Inflammatory macrophage treated with lipopolysaccharide for 4 hours (primary cell): ENCODE data around the gene MCUB.
"Not testable (repeated sequence)": the region's sequence is repeated elsewhere in the genome, so short reads cannot be mapped to it uniquely, and the experiment has no call there.

Experiments
- DNase-seq: peaks from one replicate; pipeline ENCODE4 v3.0.0-alpha.2; 2020

Gene MCUB, protein sequence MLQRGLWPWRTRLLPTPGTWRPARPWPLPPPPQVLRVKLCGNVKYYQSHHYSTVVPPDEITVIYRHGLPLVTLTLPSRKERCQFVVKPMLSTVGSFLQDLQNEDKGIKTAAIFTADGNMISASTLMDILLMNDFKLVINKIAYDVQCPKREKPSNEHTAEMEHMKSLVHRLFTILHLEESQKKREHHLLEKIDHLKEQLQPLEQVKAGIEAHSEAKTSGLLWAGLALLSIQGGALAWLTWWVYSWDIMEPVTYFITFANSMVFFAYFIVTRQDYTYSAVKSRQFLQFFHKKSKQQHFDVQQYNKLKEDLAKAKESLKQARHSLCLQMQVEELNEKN

DNA sequence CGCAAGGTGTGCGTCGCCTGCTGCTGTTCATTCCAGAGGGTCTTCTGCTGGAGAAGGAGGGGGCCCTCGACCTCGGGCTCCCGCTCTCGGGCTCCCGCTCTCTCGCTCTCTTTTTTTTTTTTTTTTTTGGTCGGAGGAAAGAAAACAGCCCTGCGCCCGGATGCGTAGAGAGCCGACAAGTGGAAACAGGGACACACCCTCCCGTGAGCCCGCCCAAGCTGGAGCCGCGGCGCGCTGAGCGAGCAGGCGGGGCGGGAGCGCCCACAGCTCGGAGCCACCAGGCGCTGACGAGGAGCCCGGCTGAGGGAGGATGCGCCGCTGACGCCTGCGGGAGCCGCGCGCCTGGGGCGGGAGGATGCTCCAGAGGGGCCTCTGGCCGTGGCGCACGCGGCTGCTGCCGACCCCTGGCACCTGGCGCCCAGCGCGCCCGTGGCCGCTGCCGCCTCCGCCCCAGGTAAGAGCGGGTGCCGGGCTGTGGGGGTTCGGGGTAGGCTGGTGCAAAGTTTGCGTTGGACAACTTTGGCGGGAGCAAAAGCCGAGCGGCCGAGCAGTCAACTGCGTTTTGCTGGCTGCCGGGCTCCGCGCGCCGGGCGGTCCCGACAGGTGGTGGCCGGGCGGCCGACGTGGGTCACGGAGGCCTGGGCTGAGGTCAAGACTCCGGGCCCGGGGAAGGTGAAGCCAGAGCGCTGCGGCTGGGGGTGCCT lies at the start of gene MCUB:
MCUB (plus strand) TSS at position 264 of the 704 bp plus-strand sequence; CDS start at position 356, 92 bp downstream.
- peak; percentile 93 for DNase-seq

GRCh38 chr4:109510687-109511086 lies 49.4 kb upstream of the MCUB start:
- DNase-seq = no peak

DNA sequence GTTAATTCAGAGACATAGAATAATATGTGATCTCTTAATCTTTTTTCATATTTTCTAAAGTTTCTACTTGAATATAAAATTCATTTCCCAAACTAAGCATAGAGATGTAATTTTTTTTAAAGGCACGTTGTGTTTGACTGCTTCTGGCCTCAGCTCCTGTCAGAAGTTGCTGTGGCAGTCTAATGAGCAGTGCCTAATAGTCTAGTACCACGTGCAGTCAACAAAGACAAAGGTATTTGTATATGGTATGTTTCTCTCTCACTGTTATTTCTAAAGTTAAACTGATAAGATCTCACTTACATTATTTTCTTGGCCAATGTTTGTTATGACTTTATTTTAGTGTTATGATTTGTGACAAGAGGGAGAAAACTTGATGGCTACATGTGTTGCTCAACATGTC lies 48.6 kb upstream of the MCUB start:
- no peak for DNase-seq

GRCh38 chr4:109513368-109513767 lies 46.7 kb upstream of the MCUB start:
- not testable (repeated sequence) for DNase-seq

- no peak for DNase-seq
These were observed 27.9 kb upstream of the MCUB start for GRCh38 chr4:109532182-109532581.

DNA sequence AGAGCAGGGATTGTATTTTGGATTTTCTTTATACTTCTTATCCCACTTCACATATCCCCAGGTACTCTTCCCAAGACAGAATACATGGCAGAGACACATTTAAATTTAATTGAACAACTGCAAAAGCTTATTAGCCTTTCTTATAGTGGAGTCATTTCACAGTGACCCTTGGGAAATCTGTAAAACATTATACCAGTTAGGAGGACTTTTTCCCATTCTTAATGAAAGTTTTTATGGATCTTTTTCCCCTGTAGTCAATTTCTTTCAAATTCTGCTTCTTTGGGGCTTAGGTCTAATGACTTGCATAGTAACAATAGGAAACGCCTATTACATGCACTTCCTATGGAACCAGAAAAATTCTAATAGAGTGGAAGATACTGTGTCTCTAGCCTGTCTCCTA lies 14.6 kb upstream of the MCUB start:
- DNase-seq = no peak

GRCh38 chr4:109547394-109547793 lies 12.7 kb upstream of the MCUB start:
- no peak for DNase-seq

- peak; percentile 92 for DNase-seq
These were observed 11.4 kb upstream of the MCUB start for GRCh38 chr4:109548655-109549054.

DNA sequence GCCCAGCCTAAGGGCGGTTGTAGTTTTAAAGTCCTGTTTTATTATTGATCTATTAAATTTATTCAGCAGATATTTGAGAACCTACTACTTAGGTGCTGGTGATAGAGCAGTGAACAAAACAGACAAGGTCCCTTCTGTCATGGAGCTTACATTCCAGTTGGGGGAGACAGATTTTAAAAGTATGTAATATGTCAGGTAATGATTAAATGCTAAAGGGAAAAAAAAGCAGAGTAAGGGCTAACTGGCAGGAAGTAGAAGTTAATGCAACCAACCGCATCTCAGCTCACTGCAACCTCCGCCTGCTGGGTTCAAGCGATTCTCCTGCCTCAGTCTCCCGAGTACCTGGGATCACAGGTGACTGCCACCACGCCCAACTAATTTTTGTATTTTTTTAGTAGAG lies 7.8 kb upstream of the MCUB start:
- no peak for DNase-seq

GRCh38 chr4:109553130-109553529 lies 6.9 kb upstream of the MCUB start:
- DNase-seq = no peak

DNA sequence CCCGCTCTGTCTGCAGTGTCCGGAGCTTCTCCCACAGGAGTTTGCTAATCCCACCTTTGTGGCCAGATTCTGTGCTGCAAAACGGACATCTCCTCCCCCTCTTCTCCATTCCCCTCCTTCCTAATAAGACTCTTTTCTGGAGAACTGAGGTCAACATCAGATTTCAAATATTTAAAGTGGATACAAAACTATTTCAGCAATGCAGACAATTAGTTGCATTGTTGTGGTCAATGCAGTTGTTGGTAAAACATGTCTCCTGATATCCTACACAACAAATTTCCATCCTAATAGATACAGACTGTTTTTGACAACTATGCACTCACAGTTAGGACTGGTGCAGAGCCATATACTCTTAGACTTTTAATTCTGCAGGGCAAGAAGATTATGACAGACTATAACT lies 5.1 kb upstream of the MCUB start:
- no peak for DNase-seq

DNA sequence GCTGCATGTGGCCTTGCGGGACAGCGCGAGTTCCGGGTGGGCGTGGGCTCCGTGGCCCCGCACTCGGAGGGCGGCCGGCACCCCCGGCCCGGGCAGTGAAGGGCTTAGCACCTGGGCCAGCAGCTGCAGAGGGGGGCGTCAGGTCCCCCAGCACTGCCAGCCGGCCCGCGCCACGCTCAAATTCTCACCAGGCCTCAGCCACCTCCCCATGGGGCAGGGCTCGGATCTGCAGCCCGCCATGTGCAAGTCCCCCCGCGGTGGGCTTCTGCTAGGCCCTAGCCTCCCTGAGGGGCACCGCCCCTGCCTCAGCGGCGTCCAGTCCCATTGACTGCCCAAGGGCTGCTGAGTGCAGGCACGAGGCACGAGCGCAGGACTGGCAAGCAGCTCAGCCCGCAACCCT lies 2.6 kb upstream of the MCUB start:
- DNase-seq = no peak

GRCh38 chr4:109558095-109558494 lies 2.0 kb upstream of the MCUB start:
- DNase-seq = not testable (repeated sequence)

DNA sequence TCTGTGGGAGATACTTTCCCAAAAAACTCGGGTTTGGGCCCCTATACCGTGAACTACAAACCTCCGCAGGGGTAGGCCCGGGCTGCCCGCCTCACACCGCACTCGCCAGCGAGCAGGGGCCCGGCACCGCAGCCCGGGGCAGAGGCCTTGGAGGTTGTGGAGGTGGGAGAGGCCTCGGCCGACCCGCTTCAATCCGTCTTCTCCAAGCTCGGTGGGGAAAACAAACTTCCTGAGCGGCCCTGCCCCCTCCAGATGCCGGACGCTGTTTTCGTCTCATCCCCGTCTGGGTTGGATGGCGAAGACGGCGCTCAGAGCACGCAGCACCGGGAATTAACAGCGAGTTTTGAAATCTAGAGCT lies 442 bp upstream of the MCUB start:
- no peak for DNase-seq

DNA sequence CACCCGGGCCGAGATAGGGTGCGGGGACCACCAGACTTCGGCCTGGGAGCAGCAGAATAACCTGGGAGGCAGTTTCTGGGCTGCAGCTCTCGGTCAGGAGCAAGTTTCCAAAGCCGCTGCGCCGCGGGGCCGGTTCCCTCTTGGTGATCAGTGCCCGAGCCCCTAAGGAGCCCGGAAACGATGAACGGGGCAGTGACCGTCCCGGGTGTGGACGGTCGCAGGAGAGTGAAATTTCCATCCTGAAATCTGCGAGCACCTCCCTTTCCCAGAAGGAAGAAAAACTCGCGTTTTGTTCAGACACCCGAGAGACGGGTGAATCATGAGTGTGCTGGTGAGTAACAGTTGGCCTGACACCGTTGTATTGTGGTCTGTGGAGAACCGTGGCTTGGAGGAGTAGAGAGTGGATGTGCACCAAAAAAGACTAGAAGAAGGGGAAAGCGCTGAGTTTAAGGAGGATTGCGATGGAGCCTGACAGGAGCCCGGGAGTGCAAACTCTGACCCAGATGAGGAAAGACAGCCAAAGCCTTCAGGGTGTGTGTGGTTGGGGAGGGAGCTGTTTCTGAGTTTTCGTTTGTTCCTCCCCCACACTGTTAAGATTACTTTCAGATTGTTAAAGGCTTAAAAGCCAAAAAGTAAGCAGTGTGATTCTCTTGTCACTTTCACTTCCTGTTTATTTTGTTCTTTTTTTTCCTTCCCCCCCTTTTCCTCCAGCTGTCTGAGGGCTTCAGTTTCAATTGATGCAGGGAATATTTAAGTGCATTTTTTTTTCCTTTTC lies 828 bp downstream of the MCUB start:
- DNase-seq = peak; percentile 87

- no peak for DNase-seq
These were observed 2.6 kb downstream of the MCUB start for GRCh38 chr4:109562457-109563239.

- DNase-seq = peak; percentile 11
These were observed 11.4 kb downstream of the MCUB start for GRCh38 chr4:109571494-109571893.

DNA sequence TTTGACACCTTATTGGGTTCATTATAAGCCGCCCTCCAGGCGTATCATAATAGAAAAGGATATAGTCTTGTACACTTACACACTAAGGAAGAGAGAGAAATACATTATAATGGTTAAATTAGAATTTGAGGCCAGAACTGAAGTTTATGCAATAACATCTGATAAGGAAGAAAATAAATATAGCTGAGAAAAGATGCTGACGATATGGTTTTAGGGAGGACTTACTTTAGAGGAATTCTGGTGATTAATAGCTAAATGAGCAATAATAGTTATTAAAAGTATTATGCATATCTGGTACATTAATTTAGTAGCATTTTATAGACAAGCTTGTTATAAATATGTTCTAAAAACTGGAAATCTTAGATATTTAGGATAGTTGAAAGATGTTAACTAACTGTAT lies 12.1 kb downstream of the MCUB start:
- DNase-seq = no peak

- DNase-seq = peak; percentile 18
These were observed 14.4 kb downstream of the MCUB start for GRCh38 chr4:109574443-109574850.

DNA sequence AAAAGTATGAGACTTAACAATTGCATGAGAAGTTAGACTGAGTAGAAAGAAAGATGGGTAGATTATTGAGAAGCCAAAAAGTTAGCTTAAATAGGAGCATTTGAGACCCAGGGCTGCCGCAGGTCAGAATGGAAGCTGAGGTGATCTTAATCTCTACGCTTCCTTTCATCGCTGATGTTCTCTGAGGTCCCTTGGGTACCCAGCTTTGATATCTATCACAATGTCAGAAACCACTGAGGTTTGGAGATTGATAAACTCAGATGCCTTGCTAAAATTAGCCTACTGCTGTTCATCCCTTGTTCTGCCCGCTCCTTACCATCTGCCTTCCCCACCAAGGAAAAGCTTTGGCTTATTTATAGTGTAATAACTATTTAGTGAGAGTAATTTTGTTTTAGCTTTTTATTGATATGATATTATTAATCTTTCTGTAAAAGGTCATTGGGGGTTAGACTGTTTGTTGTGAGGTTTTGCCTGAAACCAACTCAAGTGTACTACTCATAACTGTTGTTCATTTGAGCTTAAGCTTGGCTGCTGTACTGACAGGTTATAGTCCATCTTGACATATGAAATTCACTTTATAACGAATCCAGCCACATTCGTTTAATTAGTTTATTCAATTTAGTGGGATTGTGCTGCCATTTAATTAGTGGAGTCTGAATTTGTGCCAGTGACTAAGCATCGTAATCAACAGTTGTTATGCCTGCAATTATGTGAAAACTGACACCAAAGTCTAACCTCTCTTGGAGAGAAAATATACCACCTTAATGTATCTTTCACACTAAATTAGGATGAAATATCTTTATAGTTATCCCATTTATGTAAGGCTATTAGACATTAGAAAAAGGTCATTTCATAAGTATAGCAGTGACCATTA lies 15.1 kb downstream of the MCUB start:
- DNase-seq = no peak

DNA sequence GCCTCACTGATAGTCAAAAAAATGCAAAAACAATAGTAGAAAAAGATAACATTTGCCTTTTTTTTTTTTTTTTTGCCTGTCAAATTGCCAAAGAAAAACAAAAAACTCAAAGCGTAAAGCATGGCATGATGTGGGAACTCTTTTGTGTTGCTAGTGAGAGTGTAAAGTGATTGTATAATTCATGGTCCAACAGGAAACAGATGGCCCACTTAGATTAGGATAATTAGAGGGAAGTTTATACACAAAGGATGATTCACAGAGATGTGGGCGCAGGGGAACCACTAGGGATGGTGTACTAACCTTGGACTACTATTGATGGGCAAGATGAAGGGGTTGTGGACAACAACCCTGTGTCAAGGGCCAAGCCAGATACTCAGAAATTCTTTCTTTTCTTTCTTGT lies 16.4 kb downstream of the MCUB start:
- peak; percentile 56 for DNase-seq

DNA sequence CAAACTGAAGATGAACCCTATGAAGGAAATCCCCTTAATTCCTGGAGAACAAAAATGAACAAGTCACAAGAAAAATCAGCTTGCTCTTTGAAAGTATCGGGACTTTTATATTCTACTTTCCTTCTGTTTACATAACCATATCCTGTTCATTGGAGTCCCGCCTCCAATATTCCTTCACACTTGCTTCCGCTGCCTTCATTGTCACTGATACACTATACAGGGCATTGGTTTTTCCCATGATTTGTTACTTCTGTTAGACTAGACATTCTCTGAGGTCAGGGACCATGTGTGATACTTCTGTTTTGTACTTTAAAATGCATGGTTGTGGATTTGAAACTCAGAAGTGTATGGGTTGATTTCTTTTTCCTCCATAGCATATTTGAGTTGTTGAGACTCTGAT lies 18.8 kb downstream of the MCUB start:
- DNase-seq = no peak
